Testis (tissue), 3 donors: ENCODE data around the gene MATN1. TPM values are rescaled to one million over a fixed set of nuclear protein-coding genes. Genes with fewer than 3 reads are reported as not detected.

Experiments
- DNase-seq: peaks from one replicate; pipeline ENCODE4 v3.0.0-alpha.2; 2019
- H3K27ac ChIP-seq, 2 donors: fragments of 200-600 bp; sonication (generic); one replicate each; pipeline ENCODE4 v1.5.1; 2019
- H3K27me3 ChIP-seq: fragments of 200-600 bp; sonication (generic); one replicate; pipeline ENCODE4 v1.5.1; 2019
- H3K36me3 ChIP-seq: fragments of 200-600 bp; sonication (generic); one replicate; pipeline ENCODE4 v1.5.1; 2017; ENCODE audit warnings: low read depth; ENCODE audit errors: missing control alignments
- H3K4me1 ChIP-seq: fragments of 200-600 bp; sonication (generic); one replicate; pipeline ENCODE4 v1.5.1; 2019
- H3K4me3 ChIP-seq, 2 donors: fragments of 200-600 bp; sonication (generic); one replicate each; pipeline ENCODE4 v1.5.1; 2017 to 2019
- H3K9me3 ChIP-seq: fragments of 200-600 bp; sonication (generic); one replicate; pipeline ENCODE4 v1.5.1; 2017
- CTCF ChIP-seq, 3 experiments: fragments of 450-650 bp in 2 of 3; fragments of 200-600 bp in 1 of 3; sonication (generic) in 1 of 3; IDR thresholded peaks; one replicate each; pipeline ENCODE4 v1.5.1; 2016 to 2019; ENCODE audit warnings: antibody characterized with exemption in 3 of 3, mild to moderate bottlenecking in 2 of 3, moderate library complexity in 1 of 3
- POLR2A ChIP-seq: fragments of 450-650 bp; IDR thresholded peaks from one replicate; pipeline ENCODE4 v1.6.1; 2017; ENCODE audit warnings: antibody characterized with exemption, mild to moderate bottlenecking, moderate library complexity
- WGBS, 2 donors: methylation state at CpG; one replicate each; pipeline ENCODE4 v1.1.5; 2018; 5-methylcytosine and 5-hydroxymethylcytosine counted together
- intact Hi-C: fragments of 100-400 bp; cut with DNase I; formaldehyde crosslinking; loops from one replicate; pipeline ENCODE4 v1.15.1; 2023; ENCODE audit warnings: low total_unique reads
- polyA plus RNA-seq: library from polyadenylated mRNA; stranded (reverse); fragments of 350-450 nt; fragmentation: Illumina TruSeq; extraction: RNeasy Lipid Tissue Mini Kit (QIAGEN cat#74804); gene quantifications from one replicate; pipeline ENCODE4 v1.2.3, GENCODE V29; 2014; ENCODE audit warnings: low read depth, low replicate concordance; ENCODE audit not compliant: insufficient read depth
- total RNA-seq, 2 donors: library from RNA; depleted of rRNA; stranded (reverse); fragments of >200 nt; gene quantifications; one replicate each; pipeline ENCODE4 v1.2.3, GENCODE V29; 2016

MATN1 gene
- total and polyA plus RNA-seq, 3 donors from 2014 or later: 0.32 to 0.62 (median 0.55) TPM

- intact Hi-C loops: no loop called here
- peaks cover 10% of the 10 kb centered on the region for H3K4me1 ChIP-seq
- no peak overlapping the region for H3K27ac ChIP-seq
- H3K9me3 ChIP-seq: no peaks in the 10 kb centered on the region
- no peaks in the 10 kb centered on the region for H3K27me3 ChIP-seq
- H3K4me3 ChIP-seq: no peak overlapping the region
- DNase-seq: no peak
- no peaks in the 10 kb centered on the region for H3K36me3 ChIP-seq
- 88 to 93% methylated on average over 18 of the region's 18 CpGs for WGBS, 2 donors
- TF ChIP-seq POLR2A: no peak
- no peak for TF ChIP-seq CTCF (IDR thresholded peaks at IDR 0.05)
Observed at GRCh38 chr1:30760596-30761324, 37.4 kb upstream of the MATN1 start.

- no peaks in the 10 kb centered on the region for H3K9me3 ChIP-seq
- no peak for DNase-seq
- H3K4me1 ChIP-seq: peaks cover 10% of the 10 kb centered on the region
- no peaks in the 10 kb centered on the region for H3K27me3 ChIP-seq
- WGBS, 2 donors: 91 to 92% methylated on average over 10 to 13 of the region's 13 CpGs
- TF ChIP-seq CTCF (IDR thresholded peaks at IDR 0.05) (no peak), POLR2A (no peak)
- no peak overlapping the region for H3K27ac ChIP-seq
- intact Hi-C loops: no loop called here
- no peak overlapping the region for H3K4me3 ChIP-seq
- no peaks in the 10 kb centered on the region for H3K36me3 ChIP-seq
Observed at GRCh38 chr1:30759718-30760281, 36.4 kb upstream of the MATN1 start.

GRCh38 chr1:30758785-30759380, 35.5 kb upstream of the MATN1 start:
- no peak overlapping the region for H3K4me3 ChIP-seq
- TF ChIP-seq POLR2A (no peak), CTCF (IDR thresholded peaks at IDR 0.05) (no peak)

GRCh38 chr1:30758121-30758688, 34.8 kb upstream of the MATN1 start:
- intact Hi-C loops: no loop called here
- Histone ChIP-seq H3K9me3 (no peaks in the 10 kb centered on the region), H3K4me3 (no peak overlapping the region), H3K36me3 (no peaks in the 10 kb centered on the region), H3K27me3 (no peaks in the 10 kb centered on the region), H3K4me1 (peaks cover 10% of the 10 kb centered on the region), H3K27ac (no peak overlapping the region)
- no peak for TF ChIP-seq POLR2A
- no peak for TF ChIP-seq CTCF (IDR thresholded peaks at IDR 0.05)
- 91 to 94% methylated on average over 6 to 7 of the region's 7 CpGs for WGBS, 2 donors
- no peak for DNase-seq

More at GRCh38 chr1:30758785-30759380, 35.5 kb upstream of the MATN1 start:
- no peaks in the 10 kb centered on the region for H3K9me3 ChIP-seq
- DNase-seq: no peak
- intact Hi-C loops: no loop called here
- H3K27me3 ChIP-seq: no peaks in the 10 kb centered on the region
- peaks cover 10% of the 10 kb centered on the region for H3K4me1 ChIP-seq
- no peak overlapping the region for H3K27ac ChIP-seq
- no peaks in the 10 kb centered on the region for H3K36me3 ChIP-seq
